Loucy (cell line): ENCODE data around the gene SCNN1A.

Experiments used
- H2AFZ ChIP-seq: fragments of 200-600 bp; sonication (generic); 2 replicates; pipeline ENCODE4 v1.6.0; 2016; ENCODE audit warnings: antibody characterized with exemption, mild to moderate bottlenecking, low read length, moderate library complexity
- H3F3A ChIP-seq: fragments of 200-600 bp; 2 replicates; pipeline ENCODE4 v1.6.0; 2016; ENCODE audit warnings: antibody characterized with exemption, low read depth, mild to moderate bottlenecking
- H3K27me3 ChIP-seq: fragments of 200-600 bp; sonication (generic); 2 replicates; pipeline ENCODE4 v1.6.1; 2014; ENCODE audit warnings: low read length, mild to moderate bottlenecking; ENCODE audit not compliant: insufficient read depth, poor library complexity, severe bottlenecking
- H3K36me3 ChIP-seq: fragments of 200-600 bp; sonication (generic); 2 replicates; pipeline ENCODE4 v1.6.1; 2016; ENCODE audit warnings: low read length; ENCODE audit not compliant: insufficient read depth
- H3K4me1 ChIP-seq: fragments of 200-600 bp; sonication (generic); 2 replicates; pipeline ENCODE4 v1.5.1; 2014; ENCODE audit warnings: low read length, mild to moderate bottlenecking; ENCODE audit not compliant: insufficient read depth, poor library complexity, severe bottlenecking
- H3K4me2 ChIP-seq: fragments of 200-600 bp; sonication (generic); 2 replicates; pipeline ENCODE4 v1.6.0; 2014; ENCODE audit warnings: antibody characterized with exemption, low read length, low read depth, mild to moderate bottlenecking; ENCODE audit not compliant: poor library complexity, severe bottlenecking
- H3K4me3 ChIP-seq: fragments of 200-600 bp; sonication (generic); 2 replicates; pipeline ENCODE4 v1.5.1; 2014; ENCODE audit warnings: low read length, mild to moderate bottlenecking, mixed read lengths; ENCODE audit not compliant: poor library complexity, severe bottlenecking
- H3K79me2 ChIP-seq: fragments of 200-600 bp; sonication (generic); 2 replicates; pipeline ENCODE4 v1.6.1; 2014; ENCODE audit warnings: low read length; ENCODE audit not compliant: insufficient read depth
- H3K9ac ChIP-seq: fragments of 200-600 bp; sonication (generic); 2 replicates; pipeline ENCODE4 v1.6.0; 2014; ENCODE audit warnings: mild to moderate bottlenecking, low read depth, low read length, moderate library complexity; ENCODE audit not compliant: poor library complexity, severe bottlenecking
- H3K9me2 ChIP-seq: fragments of 200-600 bp; sonication (generic); replicated peaks from 2 replicates; pipeline ENCODE4 v1.6.1; 2016; ENCODE audit warnings: low read depth, low read length, mixed read lengths
- H3K9me3 ChIP-seq: fragments of 200-600 bp; sonication (generic); 2 replicates; pipeline ENCODE4 v1.6.1; 2014; ENCODE audit warnings: mild to moderate bottlenecking, antibody characterized with exemption, low read length, low read depth; ENCODE audit not compliant: insufficient read depth
- H4K20me1 ChIP-seq: fragments of 200-600 bp; sonication (generic); 2 replicates; pipeline ENCODE4 v1.6.0; 2014; ENCODE audit warnings: antibody characterized with exemption, low read length, mild to moderate bottlenecking; ENCODE audit not compliant: insufficient read depth, poor library complexity, severe bottlenecking
- EZH2phosphoT487 ChIP-seq: fragments of 200-600 bp; IDR thresholded peaks from 2 replicates; pipeline ENCODE4 v1.6.1; 2018; ENCODE audit warnings: antibody characterized with exemption, mild to moderate bottlenecking, moderate library complexity, borderline replicate concordance
- TF ChIP-seq, protein P1 (sequence below): fragments of 200-600 bp; sonication (generic); conservative IDR thresholded peaks from 2 replicates; pipeline ENCODE4 v1.5.1; 2014; ENCODE audit warnings: mild to moderate bottlenecking, antibody characterized with exemption, low read length

The SCNN1A gene

GRCh38 chr12:6375269-6376078, at the start of gene SCNN1A:
SCNN1A (minus strand) TSS chr12:6375563; CDS start chr12:6374783, 780 bp downstream.
- Histone ChIP-seq H3K4me1 (peaks cover 46% of the 10 kb centered on the region), H3K36me3 (no peaks in the 10 kb centered on the region), H3K4me2 (no peak within 1 kb of the TSS), H4K20me1 (no peaks in the 10 kb centered on the region), H3K9me3 (no peaks in the 10 kb centered on the region), H3K9me2 (no peaks in the 10 kb centered on the region), H3K79me2 (no peaks in the 10 kb centered on the region), H3K4me3 (no peak within 1 kb of the TSS), H3K9ac (peak within 1 kb of the TSS; percentile 41), H3F3A (no peaks in the 10 kb centered on the region), H3K27me3 (no peaks in the 10 kb centered on the region), H2AFZ (no peak within 1 kb of the TSS; the same call in 1 of the 2 replicates)
- TF ChIP-seq, protein P1, sequence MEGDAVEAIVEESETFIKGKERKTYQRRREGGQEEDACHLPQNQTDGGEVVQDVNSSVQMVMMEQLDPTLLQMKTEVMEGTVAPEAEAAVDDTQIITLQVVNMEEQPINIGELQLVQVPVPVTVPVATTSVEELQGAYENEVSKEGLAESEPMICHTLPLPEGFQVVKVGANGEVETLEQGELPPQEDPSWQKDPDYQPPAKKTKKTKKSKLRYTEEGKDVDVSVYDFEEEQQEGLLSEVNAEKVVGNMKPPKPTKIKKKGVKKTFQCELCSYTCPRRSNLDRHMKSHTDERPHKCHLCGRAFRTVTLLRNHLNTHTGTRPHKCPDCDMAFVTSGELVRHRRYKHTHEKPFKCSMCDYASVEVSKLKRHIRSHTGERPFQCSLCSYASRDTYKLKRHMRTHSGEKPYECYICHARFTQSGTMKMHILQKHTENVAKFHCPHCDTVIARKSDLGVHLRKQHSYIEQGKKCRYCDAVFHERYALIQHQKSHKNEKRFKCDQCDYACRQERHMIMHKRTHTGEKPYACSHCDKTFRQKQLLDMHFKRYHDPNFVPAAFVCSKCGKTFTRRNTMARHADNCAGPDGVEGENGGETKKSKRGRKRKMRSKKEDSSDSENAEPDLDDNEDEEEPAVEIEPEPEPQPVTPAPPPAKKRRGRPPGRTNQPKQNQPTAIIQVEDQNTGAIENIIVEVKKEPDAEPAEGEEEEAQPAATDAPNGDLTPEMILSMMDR = no peak
- no peak for TF ChIP-seq EZH2phosphoT487

DNA sequence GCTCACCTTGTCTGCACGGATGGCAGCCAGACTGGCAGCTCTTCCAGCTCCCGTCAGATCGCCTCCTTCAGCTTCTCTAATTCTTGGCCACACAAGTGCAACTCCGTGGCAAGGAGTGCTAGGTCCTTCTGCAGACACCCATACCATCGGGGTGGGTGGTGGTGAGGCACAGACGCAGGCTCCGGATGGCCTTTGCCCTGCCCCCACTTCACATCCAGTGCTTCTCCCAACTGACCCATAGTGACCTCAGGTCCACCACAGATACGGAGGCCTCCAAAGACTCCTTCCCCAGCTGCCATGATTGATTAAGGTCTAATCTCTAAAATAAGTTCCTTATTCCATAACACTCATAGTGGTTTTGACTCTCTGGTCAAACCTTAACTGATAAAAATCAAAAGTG, 49.5 kb upstream of the SCNN1A start:
- H3K9ac ChIP-seq = no peak overlapping the region
- H4K20me1 ChIP-seq = no peaks in the 10 kb centered on the region
- H3K4me1 ChIP-seq = peaks cover 17% of the 10 kb centered on the region
- no peak for TF ChIP-seq EZH2phosphoT487
- TF ChIP-seq, protein P1 = no peak
- H3K27me3 ChIP-seq = no peaks in the 10 kb centered on the region
- no peaks in the 10 kb centered on the region for H3K36me3 ChIP-seq
- H3F3A ChIP-seq = no peaks in the 10 kb centered on the region
- no peak overlapping the region for H3K4me2 ChIP-seq
- no peaks in the 10 kb centered on the region for H3K9me3 ChIP-seq
- H2AFZ ChIP-seq = no peak overlapping the region
- H3K9me2 ChIP-seq = no peaks in the 10 kb centered on the region
- no peak overlapping the region for H3K4me3 ChIP-seq
- no peaks in the 10 kb centered on the region for H3K79me2 ChIP-seq

DNA sequence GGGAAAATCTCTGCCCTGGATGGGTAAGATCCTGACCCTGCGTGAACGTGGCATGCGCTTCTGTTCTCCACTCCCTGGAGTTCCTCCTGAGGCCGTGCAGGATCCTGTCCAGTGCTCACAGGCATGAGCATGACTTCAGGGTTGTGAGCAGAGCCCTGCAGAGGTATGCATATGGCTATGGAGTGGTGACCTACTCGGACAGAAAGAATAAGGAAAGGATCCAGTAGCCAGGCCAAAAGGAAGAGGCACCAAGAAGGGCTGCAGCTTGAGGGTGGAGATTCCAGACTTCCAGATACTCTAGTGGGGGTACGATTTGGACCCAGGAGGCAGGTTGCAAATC, 48.6 kb upstream of the SCNN1A start:
- Histone ChIP-seq H3K79me2 (no peaks in the 10 kb centered on the region), H3K4me2 (peak overlapping the region; percentile 45), H2AFZ (peak overlapping the region; percentile 90), H3K36me3 (no peaks in the 10 kb centered on the region), H3K9me2 (no peaks in the 10 kb centered on the region), H3K4me3 (no peak overlapping the region), H3F3A (no peaks in the 10 kb centered on the region), H3K9me3 (no peaks in the 10 kb centered on the region), H3K4me1 (peaks cover 17% of the 10 kb centered on the region), H3K9ac (no peak overlapping the region), H3K27me3 (no peaks in the 10 kb centered on the region), H4K20me1 (no peaks in the 10 kb centered on the region)
- TF ChIP-seq EZH2phosphoT487 = no peak
- TF ChIP-seq, protein P1 = no peak
